T-helper 9 cell (primary cell): ENCODE measurements around the gene NCBP3.
"Not testable (repeated sequence)": the region's sequence is repeated elsewhere in the genome, so short reads cannot be mapped to it uniquely, and the experiment has no call there.

Source experiments
- DNase-seq: peaks from one replicate; pipeline ENCODE4 v3.0.0-alpha.2; 2020

The NCBP3 gene

GRCh38 chr17:3879591-3880417 is 33.8 kb upstream of the NCBP3 start:
- DNase-seq, result no peak

GRCh38 chr17:3879186-3879585 is 33.1 kb upstream of the NCBP3 start:
- no peak for DNase-seq

- no peak for DNase-seq
Observed at GRCh38 chr17:3877220-3877619, 31.2 kb upstream of the NCBP3 start.

GRCh38 chr17:3875317-3875716 is 29.3 kb upstream of the NCBP3 start:
- DNase-seq, result no peak

- no peak for DNase-seq
Observed at GRCh38 chr17:3873862-3874261, 27.8 kb upstream of the NCBP3 start.

- no peak for DNase-seq
Observed at GRCh38 chr17:3870871-3871306, 24.8 kb upstream of the NCBP3 start.

- DNase-seq, result no peak
Observed at GRCh38 chr17:3867606-3868005, 21.6 kb upstream of the NCBP3 start.

- no peak for DNase-seq
Observed at GRCh38 chr17:3867106-3867505, 21.1 kb upstream of the NCBP3 start.

- no peak for DNase-seq
Observed at GRCh38 chr17:3866276-3866675, 20.2 kb upstream of the NCBP3 start.

- DNase-seq, result no peak
Observed at GRCh38 chr17:3865176-3865575, 19.1 kb upstream of the NCBP3 start.

GRCh38 chr17:3864534-3864933 is 18.5 kb upstream of the NCBP3 start:
- no peak for DNase-seq

GRCh38 chr17:3861761-3862681 is 16.0 kb upstream of the NCBP3 start:
- DNase-seq, result no peak

- DNase-seq, result no peak
Observed at GRCh38 chr17:3860939-3861700, 15.1 kb upstream of the NCBP3 start.

GRCh38 chr17:3859940-3860339 is 13.9 kb upstream of the NCBP3 start:
- no peak for DNase-seq

GRCh38 chr17:3857261-3858105 is 11.4 kb upstream of the NCBP3 start:
- no peak for DNase-seq

- not testable (repeated sequence) for DNase-seq
Observed at GRCh38 chr17:3854204-3854603, 8.2 kb upstream of the NCBP3 start.

- DNase-seq, result no peak
Observed at GRCh38 chr17:3852561-3852960, 6.5 kb upstream of the NCBP3 start.

- DNase-seq, result no peak
Observed at GRCh38 chr17:3851461-3852100, 5.5 kb upstream of the NCBP3 start.

GRCh38 chr17:3848229-3848835 is 2.3 kb upstream of the NCBP3 start:
- DNase-seq, result no peak

GRCh38 chr17:3847165-3847670 is 1.2 kb upstream of the NCBP3 start:
- DNase-seq, result no peak
